ENCODE data around the gene HS3ST5. TPM values are rescaled to one million over a fixed set of nuclear protein-coding genes. Genes with fewer than 3 reads are reported as not detected.

The HS3ST5 gene
- total and polyA plus RNA-seq, 2 donors (not counting 1 experiment from before 2014, with no cell fraction given), result under 0.01 TPM; not detected in 1

GRCh38 chr6:114249522-114249921 lies 93.3 kb downstream of the HS3ST5 start:
- no peaks in the 10 kb centered on the region for H3K79me2 ChIP-seq (ENCODE audit: control insufficient read depth, insufficient read depth, low read length)
- H3K27me3 ChIP-seq (ENCODE audit: control insufficient read depth, insufficient read depth, low read length), result no peaks in the 10 kb centered on the region
- H3K9ac ChIP-seq (ENCODE audit: insufficient read depth, low read length), result no peak overlapping the region
- no peaks in the 10 kb centered on the region for H3K36me3 ChIP-seq (ENCODE audit: control insufficient read depth, insufficient read depth, low read length)
- TF ChIP-seq EZH2 (IDR thresholded peaks at IDR 0.05; ENCODE audit: low read length, missing control alignments) (no peak), CTCF (conservative IDR thresholded peaks at IDR 0.05 in 1 of 2, IDR thresholded peaks at IDR 0.05 in 1 of 2; ENCODE audit: low read depth in 1 of 2, low read length in 2 of 2) (no peak)
- no peak overlapping the region for H3K4me2 ChIP-seq (ENCODE audit: extremely low read depth, insufficient read depth, low read length)
- H3K27ac ChIP-seq (ENCODE audit: insufficient read depth, low read length), result no peak overlapping the region
- H3K4me3 ChIP-seq (replicated peaks in 1 of 4; ENCODE audit: control extremely low read depth in 1 of 4, insufficient read depth in 1 of 4, low read depth in 3 of 4, low read length in 4 of 4), result no peak overlapping the region
- DNase-seq (ENCODE audit: low read depth in 2 of 2), result no peak
- no peak overlapping the region for H2AFZ ChIP-seq (ENCODE audit: low read length)
- H3K4me1 ChIP-seq (ENCODE audit: control insufficient read depth, extremely low read depth, insufficient read depth, low read length), result no peaks in the 10 kb centered on the region
- no peaks in the 10 kb centered on the region for H3K9me3 ChIP-seq (ENCODE audit: control insufficient read depth, insufficient read depth, low read depth, low read length)
- no peaks in the 10 kb centered on the region for H4K20me1 ChIP-seq (ENCODE audit: control insufficient read depth, extremely low read depth, insufficient read depth, low read length)

GRCh38 chr6:114247101-114247500 lies 95.7 kb downstream of the HS3ST5 start:
- no peaks in the 10 kb centered on the region for H3K27me3 ChIP-seq (ENCODE audit: control insufficient read depth, insufficient read depth, low read length)
- H2AFZ ChIP-seq (ENCODE audit: low read length), result no peak overlapping the region
- H4K20me1 ChIP-seq (ENCODE audit: control insufficient read depth, extremely low read depth, insufficient read depth, low read length), result no peaks in the 10 kb centered on the region
- no peak overlapping the region for H3K4me3 ChIP-seq (replicated peaks in 1 of 4; ENCODE audit: control extremely low read depth in 1 of 4, insufficient read depth in 1 of 4, low read depth in 3 of 4, low read length in 4 of 4)
- no peak for DNase-seq (ENCODE audit: low read depth in 2 of 2)
- H3K36me3 ChIP-seq (ENCODE audit: control insufficient read depth, insufficient read depth, low read length), result no peaks in the 10 kb centered on the region
- no peak overlapping the region for H3K27ac ChIP-seq (ENCODE audit: insufficient read depth, low read length)
- no peak overlapping the region for H3K9ac ChIP-seq (ENCODE audit: insufficient read depth, low read length)
- no peaks in the 10 kb centered on the region for H3K4me1 ChIP-seq (ENCODE audit: control insufficient read depth, extremely low read depth, insufficient read depth, low read length)
- no peak for TF ChIP-seq EZH2 (IDR thresholded peaks at IDR 0.05; ENCODE audit: low read length, missing control alignments)
- no peak for TF ChIP-seq CTCF (conservative IDR thresholded peaks at IDR 0.05 in 1 of 2, IDR thresholded peaks at IDR 0.05 in 1 of 2; ENCODE audit: low read depth in 1 of 2, low read length in 2 of 2)
- H3K4me2 ChIP-seq (ENCODE audit: extremely low read depth, insufficient read depth, low read length), result no peak overlapping the region
- H3K9me3 ChIP-seq (ENCODE audit: control insufficient read depth, insufficient read depth, low read depth, low read length), result no peaks in the 10 kb centered on the region
- no peaks in the 10 kb centered on the region for H3K79me2 ChIP-seq (ENCODE audit: control insufficient read depth, insufficient read depth, low read length)

GRCh38 chr6:114240796-114241195 lies 102.0 kb downstream of the HS3ST5 start:
- Histone ChIP-seq H3K4me3 (replicated peaks in 1 of 4; ENCODE audit: control extremely low read depth in 1 of 4, insufficient read depth in 1 of 4, low read depth in 3 of 4, low read length in 4 of 4) (no peak overlapping the region), H4K20me1 (ENCODE audit: control insufficient read depth, extremely low read depth, insufficient read depth, low read length) (no peaks in the 10 kb centered on the region), H3K4me2 (ENCODE audit: extremely low read depth, insufficient read depth, low read length) (no peak overlapping the region), H3K9ac (ENCODE audit: insufficient read depth, low read length) (no peak overlapping the region), H3K4me1 (ENCODE audit: control insufficient read depth, extremely low read depth, insufficient read depth, low read length) (no peaks in the 10 kb centered on the region), H2AFZ (ENCODE audit: low read length) (no peak overlapping the region), H3K27me3 (ENCODE audit: control insufficient read depth, insufficient read depth, low read length) (no peaks in the 10 kb centered on the region), H3K9me3 (ENCODE audit: control insufficient read depth, insufficient read depth, low read depth, low read length) (no peaks in the 10 kb centered on the region), H3K79me2 (ENCODE audit: control insufficient read depth, insufficient read depth, low read length) (no peaks in the 10 kb centered on the region), H3K27ac (ENCODE audit: insufficient read depth, low read length) (no peak overlapping the region), H3K36me3 (ENCODE audit: control insufficient read depth, insufficient read depth, low read length) (no peaks in the 10 kb centered on the region)
- no peak for DNase-seq (ENCODE audit: low read depth in 2 of 2)
- TF ChIP-seq CTCF (conservative IDR thresholded peaks at IDR 0.05 in 1 of 2, IDR thresholded peaks at IDR 0.05 in 1 of 2; ENCODE audit: low read depth in 1 of 2, low read length in 2 of 2) (no peak), EZH2 (IDR thresholded peaks at IDR 0.05; ENCODE audit: low read length, missing control alignments) (no peak)

Data from fibroblast of lung (primary cell).